ENCODE results near the gene TFB2M.

Gene TFB2M

DNA sequence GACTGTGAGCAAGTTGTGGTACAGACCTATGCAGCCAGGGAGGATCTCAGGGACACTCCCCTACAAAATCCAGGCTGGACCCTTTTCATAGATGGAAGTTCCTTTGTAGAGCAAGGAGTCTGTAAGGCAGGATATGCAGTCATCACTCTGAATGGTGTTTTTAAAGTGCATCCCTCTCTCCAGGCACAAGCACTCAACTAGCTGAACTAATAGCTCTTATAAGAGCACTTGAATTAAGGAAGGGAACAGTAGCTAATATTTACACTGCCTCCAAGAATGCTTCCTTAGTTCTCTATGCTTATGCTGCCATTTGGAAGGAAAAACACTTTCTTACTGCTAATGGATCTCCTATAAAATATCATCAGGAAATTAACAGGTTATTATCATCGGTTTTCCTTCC lies 31.9 kb downstream of the TFB2M start:
- H3K27me3 ChIP-seq (ENCODE audit: control insufficient read depth, insufficient read depth, low read length), result no peaks in the 10 kb centered on the region
- no peaks in the 10 kb centered on the region for H3K4me1 ChIP-seq (ENCODE audit: control insufficient read depth, insufficient read depth, low read length)
- no peaks in the 10 kb centered on the region for H3K36me3 ChIP-seq (ENCODE audit: control insufficient read depth, insufficient read depth, low read length)
- no peak overlapping the region for H3K4me3 ChIP-seq (ENCODE audit: low read length)
- no peak overlapping the region for H3K9ac ChIP-seq (ENCODE audit: low read length)
- H3K27ac ChIP-seq (ENCODE audit: low read depth, low read length), result no peak overlapping the region

DNA sequence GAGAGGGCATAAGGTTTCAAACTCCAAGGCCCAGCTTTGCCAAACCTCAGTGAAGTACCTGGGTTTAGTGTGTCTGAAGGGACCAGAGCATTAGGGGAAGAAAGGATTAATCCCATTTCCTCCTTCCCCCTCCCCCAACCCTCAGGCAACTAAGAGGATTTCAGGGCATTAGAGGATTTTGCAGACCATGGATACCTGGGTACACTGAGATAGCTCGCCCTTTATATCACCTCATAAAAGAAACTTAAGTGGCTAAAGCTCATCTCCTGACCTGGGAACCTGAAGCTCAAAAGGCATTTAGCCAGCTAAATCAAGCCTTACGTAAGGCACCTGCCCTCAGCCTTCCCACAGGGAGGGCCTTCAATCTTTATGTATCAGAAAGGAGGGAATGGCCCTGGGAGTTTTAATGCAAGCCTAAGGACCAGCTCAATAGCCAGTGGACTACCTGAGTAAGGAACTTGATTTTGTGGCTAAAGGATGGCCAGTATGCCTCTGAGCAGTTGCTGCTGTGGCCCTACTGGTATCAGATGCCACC lies 32.6 kb downstream of the TFB2M start:
- Histone ChIP-seq H3K4me3 (ENCODE audit: low read length) (no peak overlapping the region), H3K9ac (ENCODE audit: low read length) (no peak overlapping the region), H3K36me3 (ENCODE audit: control insufficient read depth, insufficient read depth, low read length) (no peaks in the 10 kb centered on the region), H3K27ac (ENCODE audit: low read depth, low read length) (no peak overlapping the region), H3K27me3 (ENCODE audit: control insufficient read depth, insufficient read depth, low read length) (no peaks in the 10 kb centered on the region), H3K4me1 (ENCODE audit: control insufficient read depth, insufficient read depth, low read length) (no peaks in the 10 kb centered on the region)

DNA sequence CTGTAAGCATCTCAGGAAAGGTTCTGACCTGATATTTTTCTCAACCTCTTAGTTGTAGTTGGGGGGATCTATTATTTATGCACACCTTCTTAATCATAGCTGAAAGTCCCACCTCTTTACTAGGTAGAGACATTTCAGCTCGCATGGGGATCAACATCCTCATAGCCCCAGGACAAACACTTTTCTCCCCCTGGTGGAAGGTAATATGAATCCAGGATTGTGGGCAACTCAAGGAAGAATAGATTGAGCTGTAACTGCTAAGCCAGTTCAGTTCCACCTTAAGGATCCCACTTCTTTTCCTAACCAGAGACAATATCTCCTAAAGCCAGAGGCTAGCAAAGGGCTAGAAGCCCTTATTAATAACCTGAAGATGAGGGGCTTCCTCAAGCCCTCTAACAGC lies 33.5 kb downstream of the TFB2M start:
- H3K27ac ChIP-seq (ENCODE audit: low read depth, low read length), result no peak overlapping the region
- H3K9ac ChIP-seq (ENCODE audit: low read length), result no peak overlapping the region
- no peaks in the 10 kb centered on the region for H3K27me3 ChIP-seq (ENCODE audit: control insufficient read depth, insufficient read depth, low read length)
- no peak overlapping the region for H3K4me3 ChIP-seq (ENCODE audit: low read length)
- no peaks in the 10 kb centered on the region for H3K36me3 ChIP-seq (ENCODE audit: control insufficient read depth, insufficient read depth, low read length)
- H3K4me1 ChIP-seq (ENCODE audit: control insufficient read depth, insufficient read depth, low read length), result no peaks in the 10 kb centered on the region

DNA sequence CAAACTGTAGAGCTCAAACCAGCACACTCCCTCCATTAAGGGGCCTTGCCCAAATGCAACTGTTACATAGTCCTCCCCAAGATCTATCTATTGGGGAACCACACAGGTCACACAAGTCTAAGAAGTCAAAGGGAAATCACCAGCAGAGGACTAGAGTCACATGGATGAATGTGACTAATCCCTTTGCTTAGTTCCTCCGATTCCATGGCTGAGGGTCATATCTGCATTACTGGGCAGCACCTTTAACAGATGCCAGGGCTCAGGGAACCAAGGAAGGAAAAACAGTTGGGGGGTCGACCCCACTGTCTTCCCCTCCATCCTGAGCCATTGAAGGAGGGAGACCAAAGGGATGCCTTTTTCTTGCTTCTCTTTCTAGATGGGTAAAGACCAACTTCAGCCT lies 35.6 kb downstream of the TFB2M start:
- Histone ChIP-seq H3K27ac (ENCODE audit: low read depth, low read length) (no peak overlapping the region), H3K27me3 (ENCODE audit: control insufficient read depth, insufficient read depth, low read length) (no peaks in the 10 kb centered on the region), H3K4me3 (ENCODE audit: low read length) (no peak overlapping the region), H3K9ac (ENCODE audit: low read length) (no peak overlapping the region), H3K4me1 (ENCODE audit: control insufficient read depth, insufficient read depth, low read length) (no peaks in the 10 kb centered on the region), H3K36me3 (ENCODE audit: control insufficient read depth, insufficient read depth, low read length) (no peaks in the 10 kb centered on the region)

DNA sequence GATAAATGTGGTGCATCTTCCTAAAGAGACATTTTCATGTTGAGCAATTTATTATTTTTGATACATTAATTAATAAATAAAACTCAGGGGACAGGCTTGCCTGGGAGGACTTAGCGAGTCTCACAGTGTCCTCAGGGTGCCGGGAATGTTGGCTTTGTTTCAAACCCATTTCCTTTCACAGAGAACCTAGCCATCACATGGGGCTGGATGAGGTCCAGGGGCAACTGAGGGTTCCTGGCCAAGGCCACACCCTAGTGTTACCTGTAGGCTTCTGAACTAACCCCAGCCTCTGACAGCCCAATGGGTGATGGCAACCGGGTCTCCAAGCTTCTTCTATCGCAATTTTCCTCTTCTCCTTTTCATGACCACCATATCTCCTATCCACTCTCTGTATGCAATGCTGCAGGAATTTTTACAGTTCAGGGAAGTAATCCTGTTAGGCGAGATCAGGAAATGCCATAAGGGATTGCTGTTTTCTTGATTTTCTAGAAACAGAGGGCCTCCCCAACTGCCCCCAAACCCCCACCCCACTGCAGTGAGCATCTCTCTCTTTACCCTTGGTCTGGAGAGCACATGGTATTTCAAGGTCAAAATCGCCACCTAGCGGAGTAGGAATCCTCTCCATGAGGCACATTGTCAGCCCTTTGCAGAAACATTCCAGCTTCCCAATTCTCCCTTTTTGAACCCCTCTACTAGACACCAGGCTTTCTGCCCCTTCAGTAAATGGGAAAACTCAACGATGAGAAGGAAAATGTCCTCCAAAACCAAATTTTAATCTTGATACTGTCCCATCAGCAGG lies 36.9 kb downstream of the TFB2M start:
- H3K4me1 ChIP-seq (ENCODE audit: control insufficient read depth, insufficient read depth, low read length), result no peaks in the 10 kb centered on the region
- H3K36me3 ChIP-seq (ENCODE audit: control insufficient read depth, insufficient read depth, low read length), result no peaks in the 10 kb centered on the region
- H3K9ac ChIP-seq (ENCODE audit: low read length), result no peak overlapping the region
- no peak overlapping the region for H3K4me3 ChIP-seq (ENCODE audit: low read length)
- H3K27ac ChIP-seq (ENCODE audit: low read depth, low read length), result no peak overlapping the region
- H3K27me3 ChIP-seq (ENCODE audit: control insufficient read depth, insufficient read depth, low read length), result no peaks in the 10 kb centered on the region

DNA sequence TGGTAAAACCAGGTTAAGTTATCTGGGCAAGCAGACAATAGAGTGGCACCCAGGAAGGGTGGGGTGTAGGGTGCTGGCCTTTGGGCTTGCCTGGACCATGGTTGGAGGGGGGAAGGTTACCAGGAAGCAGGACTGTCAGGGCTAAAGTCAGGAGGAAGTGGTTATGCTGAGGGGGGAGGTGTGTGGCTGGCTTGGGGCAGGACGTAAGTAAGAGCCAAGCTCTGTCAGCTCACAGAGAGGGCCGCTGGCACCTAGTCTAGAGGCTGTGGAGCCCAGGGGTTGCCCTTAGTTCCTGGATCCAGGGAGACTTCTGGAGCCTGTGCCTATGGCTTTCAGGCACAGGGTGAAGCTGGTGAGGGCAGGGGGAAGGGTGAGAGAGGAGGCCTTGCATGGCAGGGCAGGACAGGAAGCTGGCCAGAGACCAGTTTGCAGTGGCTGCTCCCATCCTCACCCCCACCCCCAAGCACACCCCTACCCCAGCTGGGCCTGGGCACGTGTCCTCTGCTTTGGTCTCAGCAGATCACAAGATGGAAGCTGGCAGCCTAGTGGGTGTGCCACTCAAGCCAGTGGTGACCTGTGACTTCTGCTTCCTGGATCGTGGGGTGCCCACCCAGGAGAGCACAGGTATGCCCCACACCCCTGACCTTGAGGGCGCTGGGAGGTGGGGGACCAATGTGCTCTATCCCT lies 38.5 kb downstream of the TFB2M start:
- H3K27ac ChIP-seq (ENCODE audit: low read depth, low read length), result no peak overlapping the region
- H3K4me1 ChIP-seq (ENCODE audit: control insufficient read depth, insufficient read depth, low read length), result no peaks in the 10 kb centered on the region
- no peak overlapping the region for H3K4me3 ChIP-seq (ENCODE audit: low read length)
- H3K27me3 ChIP-seq (ENCODE audit: control insufficient read depth, insufficient read depth, low read length), result no peaks in the 10 kb centered on the region
- no peak overlapping the region for H3K9ac ChIP-seq (ENCODE audit: low read length)
- no peaks in the 10 kb centered on the region for H3K36me3 ChIP-seq (ENCODE audit: control insufficient read depth, insufficient read depth, low read length)

DNA sequence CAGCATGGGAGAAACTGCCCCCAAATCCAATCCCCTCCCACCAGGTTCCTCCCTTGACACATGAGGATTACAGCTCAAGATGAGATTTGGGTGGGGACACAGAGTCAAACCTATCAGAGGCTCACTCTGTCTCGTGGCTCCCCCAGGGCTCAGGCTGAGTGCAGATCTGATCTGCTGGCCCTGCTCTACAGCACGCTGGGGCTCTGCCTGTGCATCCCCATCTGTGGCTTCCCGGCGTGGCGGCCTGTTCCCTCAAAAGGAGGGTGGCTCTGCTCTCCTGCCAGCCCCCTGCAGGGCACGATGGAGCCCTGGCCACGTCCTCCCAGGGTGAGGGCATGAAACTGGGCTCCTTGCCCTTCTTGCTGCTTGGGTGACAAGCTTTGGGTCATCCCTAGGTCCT lies 39.1 kb downstream of the TFB2M start:
- no peaks in the 10 kb centered on the region for H3K36me3 ChIP-seq (ENCODE audit: control insufficient read depth, insufficient read depth, low read length)
- no peak overlapping the region for H3K9ac ChIP-seq (ENCODE audit: low read length)
- H3K4me1 ChIP-seq (ENCODE audit: control insufficient read depth, insufficient read depth, low read length), result no peaks in the 10 kb centered on the region
- H3K27me3 ChIP-seq (ENCODE audit: control insufficient read depth, insufficient read depth, low read length), result no peaks in the 10 kb centered on the region
- no peak overlapping the region for H3K27ac ChIP-seq (ENCODE audit: low read depth, low read length)
- H3K4me3 ChIP-seq (ENCODE audit: low read length), result no peak overlapping the region

DNA sequence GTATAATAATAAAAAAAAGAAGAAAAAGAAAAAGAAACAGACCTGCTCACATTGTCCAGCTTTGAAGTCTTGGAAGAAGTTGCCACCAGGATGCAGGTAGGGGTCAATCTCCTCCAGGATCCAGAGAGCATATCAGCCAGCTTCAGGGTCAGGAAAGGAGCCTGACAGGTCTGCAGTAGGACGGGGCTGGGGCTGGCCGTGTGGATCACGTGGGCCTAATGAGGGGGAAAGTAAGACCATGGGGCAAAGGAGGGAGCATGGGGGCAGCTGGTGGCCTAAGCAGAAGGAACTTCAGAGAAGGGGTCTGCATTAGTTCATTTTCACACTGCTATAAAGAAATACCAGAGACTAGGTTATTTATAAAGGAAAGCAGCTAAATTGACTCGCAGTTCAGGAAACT lies 39.7 kb downstream of the TFB2M start:
- Histone ChIP-seq H3K36me3 (ENCODE audit: control insufficient read depth, insufficient read depth, low read length) (no peaks in the 10 kb centered on the region), H3K4me1 (ENCODE audit: control insufficient read depth, insufficient read depth, low read length) (no peaks in the 10 kb centered on the region), H3K27ac (ENCODE audit: low read depth, low read length) (no peak overlapping the region), H3K4me3 (ENCODE audit: low read length) (no peak overlapping the region), H3K27me3 (ENCODE audit: control insufficient read depth, insufficient read depth, low read length) (no peaks in the 10 kb centered on the region), H3K9ac (ENCODE audit: low read length) (no peak overlapping the region)

DNA sequence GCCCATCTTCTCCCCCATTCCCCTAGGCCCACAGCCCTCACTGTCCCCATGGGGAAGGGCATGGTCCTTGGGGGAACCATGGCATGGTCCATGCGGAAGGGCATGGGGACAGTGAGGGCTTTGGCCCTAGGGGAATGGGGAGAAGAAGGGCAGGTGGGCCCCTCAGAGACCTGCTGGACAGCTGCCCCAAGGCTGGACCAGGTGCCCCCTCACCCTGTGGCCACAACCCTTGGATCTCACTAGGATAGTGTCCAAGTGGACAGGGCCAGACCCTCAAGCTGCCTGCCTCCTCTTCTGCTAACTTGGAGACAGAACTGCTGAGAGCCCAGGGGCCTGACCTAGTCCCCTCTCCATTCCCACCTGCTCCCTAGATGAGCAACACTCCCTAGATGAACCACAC lies 46.5 kb downstream of the TFB2M start:
- Histone ChIP-seq H3K4me3 (ENCODE audit: low read length) (no peak overlapping the region), H3K9ac (ENCODE audit: low read length) (no peak overlapping the region), H3K27ac (ENCODE audit: low read depth, low read length) (no peak overlapping the region), H3K36me3 (ENCODE audit: control insufficient read depth, insufficient read depth, low read length) (no peaks in the 10 kb centered on the region), H3K4me1 (ENCODE audit: control insufficient read depth, insufficient read depth, low read length) (no peaks in the 10 kb centered on the region), H3K27me3 (ENCODE audit: control insufficient read depth, insufficient read depth, low read length) (no peaks in the 10 kb centered on the region)

DNA sequence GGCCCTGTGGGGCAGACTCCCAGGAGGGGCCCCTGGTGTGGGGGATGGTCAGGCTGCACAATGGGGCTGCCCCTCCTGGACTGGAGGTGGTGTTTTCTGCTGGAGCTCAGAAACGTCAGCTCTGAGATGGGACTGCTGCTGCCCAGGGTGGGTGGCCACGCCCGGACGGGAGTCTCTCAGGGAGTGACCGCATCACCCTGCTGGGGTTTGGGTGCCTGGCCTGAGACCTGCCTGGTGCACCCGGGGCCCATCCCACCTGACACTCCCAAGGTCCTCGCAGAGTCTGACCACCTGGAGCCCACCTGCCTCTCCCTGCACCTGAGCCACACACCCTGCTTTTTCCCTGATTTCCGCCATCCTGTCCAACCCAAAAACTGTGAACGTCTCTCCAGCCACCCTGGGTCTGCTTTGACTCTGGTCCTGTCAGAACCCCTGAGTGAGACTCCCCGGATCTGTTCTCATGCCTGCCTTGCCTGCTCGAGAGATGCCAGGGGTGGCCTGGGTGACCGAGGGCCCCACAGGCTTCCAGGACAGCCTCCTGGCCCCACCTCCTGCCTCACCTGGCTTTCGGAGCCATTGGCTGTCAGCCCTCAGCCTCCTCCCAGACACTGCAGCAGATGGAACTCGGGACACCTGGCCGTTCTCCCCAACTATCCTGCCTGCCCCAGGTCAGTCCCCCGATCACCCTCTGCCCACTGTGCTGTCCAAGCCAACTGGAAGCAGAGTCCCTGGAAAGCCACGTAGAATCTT lies 47.4 kb downstream of the TFB2M start:
- H3K9ac ChIP-seq (ENCODE audit: low read length), result no peak overlapping the region
- H3K27ac ChIP-seq (ENCODE audit: low read depth, low read length), result no peak overlapping the region
- H3K36me3 ChIP-seq (ENCODE audit: control insufficient read depth, insufficient read depth, low read length), result no peaks in the 10 kb centered on the region
- no peaks in the 10 kb centered on the region for H3K27me3 ChIP-seq (ENCODE audit: control insufficient read depth, insufficient read depth, low read length)
- H3K4me3 ChIP-seq (ENCODE audit: low read length), result no peak overlapping the region
- no peaks in the 10 kb centered on the region for H3K4me1 ChIP-seq (ENCODE audit: control insufficient read depth, insufficient read depth, low read length)

DNA sequence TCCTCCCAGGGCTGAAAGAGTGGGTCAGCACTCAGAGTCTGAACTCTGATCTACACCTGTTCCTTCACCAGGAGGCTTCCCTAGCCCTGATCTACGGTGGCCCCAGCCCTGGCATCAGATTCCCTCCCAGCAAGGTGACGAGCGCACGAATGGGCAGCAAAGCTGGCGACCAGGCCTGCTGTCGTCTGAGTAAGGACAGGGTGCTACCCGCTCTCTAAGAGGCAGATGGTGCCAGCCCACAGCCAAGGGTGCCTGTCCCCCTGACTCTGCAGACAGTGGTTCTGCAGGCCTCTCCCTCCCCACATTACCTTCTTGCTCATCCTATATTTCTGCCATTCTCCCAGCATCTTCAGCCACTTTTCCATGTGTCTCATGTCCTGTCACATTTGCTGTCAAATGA lies 48.7 kb downstream of the TFB2M start:
- Histone ChIP-seq H3K36me3 (ENCODE audit: control insufficient read depth, insufficient read depth, low read length) (no peaks in the 10 kb centered on the region), H3K27ac (ENCODE audit: low read depth, low read length) (no peak overlapping the region), H3K4me1 (ENCODE audit: control insufficient read depth, insufficient read depth, low read length) (no peaks in the 10 kb centered on the region), H3K4me3 (ENCODE audit: low read length) (no peak overlapping the region), H3K9ac (ENCODE audit: low read length) (no peak overlapping the region), H3K27me3 (ENCODE audit: control insufficient read depth, insufficient read depth, low read length) (no peaks in the 10 kb centered on the region)

DNA sequence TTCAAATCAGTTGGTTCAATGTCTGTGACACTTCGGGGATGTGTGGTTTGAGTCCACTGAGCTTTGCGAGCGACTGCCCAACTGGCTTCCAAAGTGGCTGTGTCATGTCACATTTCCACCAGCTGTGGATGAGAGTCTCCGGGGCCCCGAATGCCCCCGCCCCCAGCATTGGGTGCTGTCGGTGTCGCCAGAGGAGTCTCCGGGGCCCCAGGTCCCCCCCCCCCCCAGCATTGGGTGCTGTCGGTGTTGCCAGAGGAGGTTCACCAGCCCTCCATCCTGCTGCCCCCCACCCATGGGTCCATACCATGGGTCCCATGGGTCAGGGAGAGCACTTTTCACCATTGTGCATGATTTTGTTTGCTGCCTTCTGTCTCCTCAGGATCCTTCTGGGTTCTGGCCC lies 49.9 kb downstream of the TFB2M start:
- Histone ChIP-seq H3K27ac (ENCODE audit: low read depth, low read length) (no peak overlapping the region), H3K4me3 (ENCODE audit: low read length) (no peak overlapping the region), H3K27me3 (ENCODE audit: control insufficient read depth, insufficient read depth, low read length) (no peaks in the 10 kb centered on the region), H3K36me3 (ENCODE audit: control insufficient read depth, insufficient read depth, low read length) (no peaks in the 10 kb centered on the region), H3K9ac (ENCODE audit: low read length) (no peak overlapping the region), H3K4me1 (ENCODE audit: control insufficient read depth, insufficient read depth, low read length) (no peaks in the 10 kb centered on the region)
